KOPT-K1 (cell line): ENCODE results near the gene TMIGD2.
"Not testable (repeated sequence)": the region's sequence is repeated elsewhere in the genome, so short reads cannot be mapped to it uniquely, and the experiment has no call there.

Experiments
- H3K27ac ChIP-seq: fragments of 200-600 bp; sonication (generic); 2 replicates; pipeline ENCODE4 v1.5.1; 2016; ENCODE audit warnings: antibody characterized with exemption, mild to moderate bottlenecking, low read depth, low read length; ENCODE audit not compliant: poor library complexity, severe bottlenecking
- H3K36me3 ChIP-seq: fragments of 200-600 bp; sonication (generic); 2 replicates; pipeline ENCODE4 v1.5.1; 2017; ENCODE audit warnings: antibody characterized with exemption, mild to moderate bottlenecking, low read length, moderate library complexity; ENCODE audit not compliant: insufficient read depth
- H3K9me3 ChIP-seq: fragments of 200-600 bp; sonication (generic); 2 replicates; pipeline ENCODE4 v1.5.1; 2017; ENCODE audit warnings: antibody characterized with exemption, low read length, mild to moderate bottlenecking; ENCODE audit not compliant: insufficient read depth, poor library complexity, severe bottlenecking

TMIGD2 gene

DNA sequence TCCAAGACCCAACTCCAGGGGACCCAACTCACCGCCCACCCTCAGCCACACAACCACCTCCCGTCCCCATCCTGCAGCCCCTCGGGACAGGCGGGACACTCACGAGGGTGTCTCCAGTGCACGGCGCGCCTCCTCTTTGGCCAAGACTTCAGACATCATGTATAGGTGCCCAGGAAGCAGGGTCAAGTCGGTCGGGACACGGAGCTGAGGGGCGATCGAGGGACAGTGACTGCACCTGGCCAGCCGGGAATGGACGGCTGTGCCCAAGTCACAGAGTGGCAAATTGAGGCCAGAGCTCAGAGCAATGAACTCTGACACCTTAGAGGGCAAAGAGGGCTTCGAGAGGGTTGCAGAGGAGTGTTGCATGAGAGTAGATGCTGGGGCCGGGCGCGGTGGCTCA lies 27.7 kb upstream of the TMIGD2 start:
- no peaks in the 10 kb centered on the region for H3K36me3 ChIP-seq
- H3K27ac ChIP-seq = no peak overlapping the region
- no peaks in the 10 kb centered on the region for H3K9me3 ChIP-seq

DNA sequence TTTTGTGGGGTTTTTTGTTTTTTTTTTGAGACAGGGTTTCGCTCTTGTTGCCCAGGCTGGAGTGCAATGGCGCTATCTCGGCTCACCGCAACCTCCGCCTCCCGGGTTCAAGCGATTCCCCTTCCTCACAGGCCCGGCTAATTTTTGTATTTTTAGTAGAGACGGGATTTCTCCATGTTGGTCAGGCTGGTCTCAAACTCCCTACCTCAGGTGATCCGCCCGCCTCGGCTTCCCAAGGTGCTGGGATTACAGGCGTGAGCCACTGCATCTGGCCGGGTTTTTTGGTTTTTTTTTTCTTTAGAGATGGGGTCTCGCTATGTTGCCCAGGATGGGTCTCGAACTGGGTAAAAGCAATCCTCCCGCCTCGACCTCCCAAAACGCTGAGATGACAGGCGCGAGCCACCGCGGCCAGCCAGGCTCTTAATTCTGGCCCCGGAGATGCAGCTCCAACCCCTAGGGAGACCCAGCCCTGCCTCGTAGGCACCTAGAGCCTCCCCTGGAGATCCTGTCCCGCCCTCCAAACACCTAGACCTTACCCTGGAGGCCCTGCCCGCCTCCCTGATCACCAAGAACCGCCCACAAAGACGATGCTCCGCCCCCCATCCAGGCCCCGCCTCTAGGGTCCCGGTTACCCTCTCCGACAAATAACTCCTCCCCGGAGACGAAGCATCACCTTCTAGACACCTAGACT lies 26.9 kb upstream of the TMIGD2 start:
- H3K27ac ChIP-seq, H3K36me3 ChIP-seq, H3K9me3 ChIP-seq: not testable (repeated sequence)

DNA sequence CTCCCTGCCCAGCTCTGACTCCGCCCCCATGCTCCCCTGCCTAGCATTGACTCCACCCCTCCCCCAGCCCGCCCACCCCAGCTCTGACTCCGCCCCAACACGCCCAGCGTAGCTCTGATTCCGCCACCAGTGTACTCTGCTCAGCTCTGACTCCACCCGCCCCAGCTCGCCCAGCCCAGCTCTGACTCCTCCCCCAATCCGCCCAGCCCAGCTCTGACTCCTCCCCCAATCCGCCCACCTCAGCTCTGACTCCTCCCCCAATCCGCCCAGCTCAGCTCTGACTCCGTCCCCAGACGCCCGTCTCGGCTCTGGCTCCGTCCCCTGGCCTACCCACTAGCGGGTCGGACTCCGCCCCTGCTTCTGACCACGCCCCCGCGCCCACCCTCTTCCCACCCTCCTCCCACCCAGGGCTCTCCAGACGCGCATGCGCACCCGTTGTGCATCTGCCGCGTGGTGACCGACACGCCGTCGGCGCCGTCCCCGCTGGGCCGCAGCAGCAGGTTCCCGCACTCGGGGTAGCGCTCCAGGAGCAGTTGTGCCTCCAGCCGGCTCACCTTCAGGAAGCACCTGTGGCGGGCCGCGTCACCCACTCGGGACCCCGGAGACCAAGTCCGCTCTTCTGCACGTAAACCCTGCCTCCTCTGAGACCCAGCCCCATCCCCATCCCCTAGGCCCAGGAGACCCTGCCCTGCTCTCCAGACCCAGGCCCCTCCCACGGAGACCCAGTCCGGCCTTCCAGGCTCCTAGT lies 26.2 kb upstream of the TMIGD2 start:
- no peaks in the 10 kb centered on the region for H3K9me3 ChIP-seq

DNA sequence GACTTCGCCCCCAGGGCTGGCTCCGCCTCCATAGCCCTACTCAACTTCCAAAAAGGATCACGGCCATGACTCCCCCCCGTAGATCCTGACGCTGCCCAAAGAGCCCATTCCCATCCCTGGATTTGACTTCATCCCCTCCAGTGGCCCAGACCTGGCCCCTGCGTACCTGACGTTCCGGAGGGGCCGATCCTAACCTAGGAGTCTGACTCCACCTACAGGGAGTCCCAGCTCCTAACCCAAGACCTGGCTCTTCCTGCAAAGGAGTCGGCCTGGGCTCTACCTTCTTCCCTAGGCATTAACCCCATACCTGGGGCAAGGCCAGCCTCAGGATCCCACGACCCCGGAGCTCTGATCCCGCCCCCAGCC lies 25.7 kb upstream of the TMIGD2 start:
- no peaks in the 10 kb centered on the region for H3K9me3 ChIP-seq
- H3K27ac ChIP-seq = no peak overlapping the region
- no peaks in the 10 kb centered on the region for H3K36me3 ChIP-seq

More for the DNA sequence above, 26.2 kb upstream of the TMIGD2 start:
- no peaks in the 10 kb centered on the region for H3K36me3 ChIP-seq
- no peak overlapping the region for H3K27ac ChIP-seq

DNA sequence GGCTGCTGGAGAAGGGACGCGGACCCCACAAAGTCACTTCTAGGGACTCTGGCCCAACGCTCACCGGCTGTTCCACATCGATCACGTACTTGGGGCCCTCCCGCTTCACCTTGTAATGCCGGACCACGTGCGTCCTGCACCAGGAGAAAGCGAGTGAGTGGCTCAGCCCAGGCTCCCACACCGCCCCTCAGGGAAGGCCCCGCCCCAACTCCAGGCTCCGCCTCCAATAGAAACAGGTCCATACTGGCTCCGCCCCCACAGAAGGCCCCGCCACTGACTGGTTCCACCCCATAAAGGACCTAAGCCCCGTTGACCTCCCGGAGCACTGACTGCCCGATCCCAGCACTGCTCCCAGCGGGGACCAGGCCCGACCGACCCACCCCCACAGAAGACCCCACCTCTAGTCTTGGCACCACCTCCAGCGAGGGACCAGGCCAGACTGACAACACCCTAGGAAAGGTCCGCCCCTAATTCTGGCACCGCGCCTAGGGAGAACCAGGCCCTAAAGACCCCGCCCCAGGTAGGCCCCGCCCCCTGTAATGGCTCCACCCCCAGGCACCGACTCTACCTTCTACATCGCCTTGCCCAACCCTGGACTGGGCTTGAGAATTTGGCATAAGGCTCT lies 25.2 kb upstream of the TMIGD2 start:
- Histone ChIP-seq H3K36me3 (no peaks in the 10 kb centered on the region), H3K27ac (no peak overlapping the region), H3K9me3 (no peaks in the 10 kb centered on the region)

DNA sequence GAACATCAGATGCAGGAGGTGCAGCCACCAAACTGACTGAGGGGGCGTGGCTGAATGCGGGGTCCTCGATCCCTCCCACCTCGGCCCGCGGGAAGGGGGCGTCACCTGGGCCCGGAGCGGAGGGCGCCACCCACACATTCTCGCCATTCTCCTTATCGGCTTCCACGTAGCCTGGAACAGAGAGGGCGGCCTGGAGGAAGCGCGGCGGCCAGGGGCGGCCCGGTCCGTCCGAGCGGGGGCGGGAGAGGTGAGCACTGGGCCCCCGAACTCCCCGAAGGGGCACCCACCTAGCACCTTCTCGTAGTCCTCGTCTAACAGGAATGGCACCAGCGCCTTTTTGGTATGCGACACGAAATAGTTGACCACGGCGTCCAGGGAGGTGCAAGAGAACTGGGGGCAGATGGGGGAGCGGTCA lies 24.7 kb upstream of the TMIGD2 start:
- no peaks in the 10 kb centered on the region for H3K36me3 ChIP-seq
- no peaks in the 10 kb centered on the region for H3K9me3 ChIP-seq
- no peak overlapping the region for H3K27ac ChIP-seq

DNA sequence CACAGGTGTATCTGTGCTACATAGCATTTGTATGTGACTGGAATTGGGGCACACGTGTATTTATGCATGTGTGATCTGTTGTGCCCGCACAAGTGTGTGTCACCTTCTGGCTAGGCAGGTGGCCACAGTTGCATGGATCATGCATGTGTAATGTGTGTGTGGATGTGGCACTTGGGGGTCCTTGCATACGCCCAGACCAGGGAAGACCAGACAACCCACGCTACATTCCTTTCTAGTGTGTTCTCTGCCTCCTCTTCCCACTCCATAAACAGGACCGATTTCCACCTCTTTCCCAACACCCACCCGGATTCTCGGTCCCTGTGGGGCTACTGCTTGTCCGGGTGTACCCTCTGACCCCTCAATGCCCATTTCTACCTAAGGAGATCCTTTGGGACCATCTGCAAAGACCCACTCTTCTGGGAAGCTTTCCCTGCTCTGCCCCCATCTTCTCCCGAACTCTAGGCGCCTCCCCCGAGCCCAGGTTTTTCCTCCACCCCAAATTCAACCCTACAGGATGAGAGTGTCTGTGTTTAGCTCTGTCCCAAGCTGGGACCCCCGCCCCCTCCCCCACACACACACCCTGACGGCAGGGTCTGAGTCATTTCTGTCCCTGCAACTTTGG lies 24.1 kb upstream of the TMIGD2 start:
- Histone ChIP-seq H3K36me3 (no peaks in the 10 kb centered on the region), H3K27ac (no peak overlapping the region), H3K9me3 (no peaks in the 10 kb centered on the region)

DNA sequence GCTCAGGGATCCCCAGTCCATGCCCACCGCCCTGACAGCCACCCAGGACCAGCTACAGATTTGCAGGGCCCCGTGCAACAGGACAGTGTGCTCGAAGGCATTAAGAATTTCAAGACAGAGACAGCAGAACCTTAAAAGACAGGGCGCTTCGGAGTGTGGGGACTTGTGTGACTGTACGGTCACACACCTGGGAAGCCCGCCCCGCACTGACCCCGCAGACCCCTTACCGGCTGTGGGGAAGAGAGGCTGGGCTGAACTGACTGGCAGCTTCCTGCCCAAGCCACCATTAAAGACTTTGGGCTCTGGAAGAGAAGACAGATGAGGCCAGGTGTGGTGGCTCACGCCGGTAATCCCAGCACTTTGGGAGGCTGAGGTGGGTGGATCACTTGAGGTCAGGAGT lies 22.0 kb upstream of the TMIGD2 start:
- Histone ChIP-seq H3K9me3 (no peaks in the 10 kb centered on the region), H3K27ac (no peak overlapping the region), H3K36me3 (no peaks in the 10 kb centered on the region)

DNA sequence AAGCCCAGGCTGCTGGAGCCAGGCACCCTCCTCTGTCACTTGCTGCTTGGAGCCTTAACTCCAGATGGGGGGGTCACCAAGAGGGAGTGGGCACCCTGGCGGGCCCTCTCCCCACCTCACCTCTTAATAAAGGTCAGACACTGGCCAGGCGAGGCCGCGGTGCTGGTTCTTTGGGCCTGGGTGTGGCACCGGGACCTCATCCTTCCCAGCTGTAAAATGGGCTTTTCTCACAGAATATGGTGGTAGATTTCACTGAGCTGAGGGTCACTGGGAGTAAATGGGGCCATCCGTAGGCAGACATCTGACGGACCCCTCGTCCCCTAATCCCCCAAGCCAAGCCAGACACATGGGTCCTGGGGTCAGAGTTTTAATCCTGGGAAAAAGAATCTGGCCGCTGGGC lies 21.5 kb upstream of the TMIGD2 start:
- Histone ChIP-seq H3K9me3 (no peaks in the 10 kb centered on the region), H3K27ac (no peak overlapping the region), H3K36me3 (no peaks in the 10 kb centered on the region)

DNA sequence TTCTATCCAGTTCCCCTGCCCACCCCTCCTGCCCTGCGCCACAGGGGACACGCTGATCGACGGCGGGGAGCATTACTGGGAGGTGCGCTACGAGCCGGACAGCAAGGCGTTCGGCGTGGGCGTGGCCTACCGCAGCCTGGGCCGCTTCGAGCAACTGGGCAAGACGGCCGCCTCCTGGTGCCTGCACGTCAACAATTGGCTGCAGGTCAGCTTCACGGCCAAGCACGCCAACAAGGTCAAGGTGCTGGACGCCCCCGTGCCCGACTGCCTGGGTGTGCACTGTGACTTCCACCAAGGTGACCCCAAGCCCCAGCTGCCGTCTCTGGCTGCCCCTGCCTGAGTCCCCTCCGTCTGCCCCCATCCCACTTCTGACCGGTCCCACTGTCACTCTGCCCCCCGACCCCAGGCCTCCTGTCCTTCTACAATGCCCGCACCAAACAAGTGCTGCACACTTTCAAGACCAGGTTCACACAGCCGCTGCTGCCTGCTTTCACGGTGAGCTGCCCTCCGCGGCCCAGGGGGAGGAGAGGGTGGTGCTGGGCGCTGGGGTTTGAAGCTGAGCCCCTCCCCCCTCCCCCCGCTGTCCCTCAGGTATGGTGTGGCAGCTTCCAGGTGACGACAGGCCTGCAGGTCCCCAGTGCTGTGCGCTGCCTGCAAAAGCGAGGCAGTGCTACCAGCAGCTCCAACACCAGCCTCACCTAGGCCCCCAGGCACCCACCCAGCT lies 20.9 kb upstream of the TMIGD2 start:
- H3K9me3 ChIP-seq = no peaks in the 10 kb centered on the region

DNA sequence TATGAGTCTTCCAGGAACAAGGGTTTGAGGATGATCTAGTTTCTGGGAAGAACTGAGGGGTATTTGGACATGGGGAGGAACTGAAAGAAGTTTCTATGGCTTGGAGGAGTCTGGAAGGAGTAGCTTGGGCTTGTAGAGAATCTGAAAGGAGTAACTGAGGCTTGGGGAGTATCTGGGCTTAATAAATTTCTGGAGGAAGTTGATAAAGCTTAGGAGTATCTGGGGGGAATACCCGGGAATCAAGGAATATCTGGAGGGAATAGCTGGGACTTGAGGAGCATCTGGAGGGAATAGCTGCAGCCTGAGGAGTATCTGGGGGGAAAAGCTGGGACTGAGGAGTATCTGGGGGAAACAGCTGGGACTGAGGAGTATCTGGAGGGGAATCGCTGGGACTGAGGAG lies 18.2 kb upstream of the TMIGD2 start:
- H3K27ac ChIP-seq = no peak overlapping the region
- H3K9me3 ChIP-seq = no peaks in the 10 kb centered on the region
- H3K36me3 ChIP-seq = no peaks in the 10 kb centered on the region

More for the DNA sequence above, 20.9 kb upstream of the TMIGD2 start:
- Histone ChIP-seq H3K36me3 (no peaks in the 10 kb centered on the region), H3K27ac (no peak overlapping the region)

DNA sequence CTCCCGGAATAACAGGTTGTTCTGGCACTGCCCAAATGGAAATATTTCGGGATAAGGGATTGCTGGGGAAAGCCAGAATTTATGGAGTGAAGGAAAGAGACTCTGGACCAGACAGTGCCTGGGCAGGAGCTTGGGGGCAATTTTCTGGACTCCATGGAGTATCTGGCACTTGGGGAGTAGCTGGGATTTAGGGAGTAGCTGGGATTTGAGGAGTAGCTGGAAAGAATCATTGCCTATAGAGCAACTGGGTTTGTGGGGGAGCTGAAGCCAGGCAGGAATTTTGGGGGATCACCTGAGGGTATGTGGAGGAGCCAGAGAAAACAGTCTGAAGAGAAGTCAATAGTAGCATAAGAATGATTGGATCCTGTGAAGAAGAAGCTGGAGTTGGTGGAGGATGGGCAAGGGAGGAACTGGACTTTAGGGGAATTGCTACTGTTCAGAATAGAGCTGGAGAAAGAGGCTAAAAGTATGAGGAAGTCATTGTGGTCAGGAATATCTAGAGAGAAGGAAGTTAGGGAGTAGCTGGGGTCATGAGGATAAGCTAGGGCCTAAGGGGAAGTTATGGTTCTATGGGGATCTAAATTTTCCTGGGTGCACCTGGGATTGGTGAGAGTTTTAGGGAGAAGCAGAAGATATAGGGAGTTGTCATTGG lies 17.0 kb upstream of the TMIGD2 start:
- H3K27ac ChIP-seq = no peak overlapping the region
- H3K9me3 ChIP-seq = no peaks in the 10 kb centered on the region
- H3K36me3 ChIP-seq = no peaks in the 10 kb centered on the region

DNA sequence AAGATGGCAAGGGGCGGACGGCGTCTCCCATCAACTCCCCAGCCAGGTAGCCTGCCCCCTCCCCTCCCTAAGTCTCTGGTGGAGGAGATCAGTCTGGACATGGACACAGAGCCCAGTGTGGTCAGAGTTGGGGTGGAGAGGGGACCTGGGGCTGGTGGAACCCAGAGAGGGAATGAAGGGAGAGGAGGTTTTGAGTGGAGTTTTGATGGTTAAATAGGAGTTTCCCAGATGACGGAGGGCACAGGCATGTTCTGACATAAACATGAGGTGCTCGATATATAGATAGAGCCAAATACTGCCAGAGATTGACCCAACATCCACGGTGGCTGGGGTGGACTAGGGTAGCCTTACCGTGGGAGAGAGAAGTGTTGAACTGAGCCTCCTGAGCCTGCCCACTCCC lies 16.3 kb upstream of the TMIGD2 start:
- H3K27ac ChIP-seq = no peak overlapping the region
- no peaks in the 10 kb centered on the region for H3K36me3 ChIP-seq
- H3K9me3 ChIP-seq = no peaks in the 10 kb centered on the region

DNA sequence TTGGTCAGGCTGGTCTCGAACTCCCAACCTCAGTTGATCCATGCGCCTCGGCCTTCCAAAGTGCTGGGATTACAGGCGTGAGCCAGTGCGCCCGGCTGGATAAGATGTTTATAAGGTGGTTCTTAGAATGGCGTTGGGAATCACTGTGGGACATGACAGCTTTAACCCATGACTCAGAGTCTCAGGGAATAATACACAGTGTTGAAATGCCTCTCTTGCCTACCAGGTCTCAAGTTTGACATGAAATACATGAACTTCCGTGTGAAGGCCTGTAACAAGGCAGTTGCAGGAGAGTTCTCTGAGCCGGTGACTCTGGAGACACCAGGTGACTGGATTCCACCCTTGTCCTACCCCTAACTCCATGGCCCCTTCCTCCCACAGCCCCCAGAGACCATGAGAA lies 14.8 kb upstream of the TMIGD2 start:
- Histone ChIP-seq H3K27ac (no peak overlapping the region), H3K9me3 (no peaks in the 10 kb centered on the region), H3K36me3 (no peaks in the 10 kb centered on the region)
